DND-41 (cell line): ENCODE results near the gene GBA3.

Source experiments
- ATAC-seq: fragments of 200-7000 bp; cut with Tn5 transposase; 3 replicates; pipeline ENCODE4 v1.9.1; 2021; ENCODE audit warnings: low read depth; ENCODE audit not compliant: insufficient read depth
- DNase-seq: peaks from one replicate; pipeline ENCODE4 v3.0.0-alpha.2; 2020
- H2AFZ ChIP-seq: 2 replicates; pipeline ENCODE4 v1.6.0; 2012; ENCODE audit warnings: low read depth, low read length
- H3K27ac ChIP-seq: 2 replicates; pipeline ENCODE4 v1.5.1; 2012; ENCODE audit warnings: low read length, inconsistent platforms
- H3K27me3 ChIP-seq: fragments of 200-600 bp; sonication (generic); 2 replicates; pipeline ENCODE4 v1.6.0; 2012; ENCODE audit warnings: low read length, mild to moderate bottlenecking, inconsistent platforms; ENCODE audit not compliant: insufficient read depth, poor library complexity
- H3K36me3 ChIP-seq: 2 replicates; pipeline ENCODE4 v1.5.1; 2012; ENCODE audit warnings: low read length, inconsistent platforms; ENCODE audit not compliant: insufficient read depth
- H3K4me1 ChIP-seq: 2 replicates; pipeline ENCODE4 v1.5.1; 2012; ENCODE audit warnings: mild to moderate bottlenecking, low read length; ENCODE audit not compliant: insufficient read depth
- H3K4me2 ChIP-seq: 2 replicates; pipeline ENCODE4 v1.6.0; 2012; ENCODE audit warnings: mild to moderate bottlenecking, moderate library complexity, low read length, inconsistent platforms; ENCODE audit not compliant: insufficient read depth
- H3K4me3 ChIP-seq, 2 experiments: fragments of 200-600 bp in 1 of 2; shearing (Covaris generic) in 1 of 2; 2 replicates each; pipeline ENCODE4 v1.5.1; 2012 to 2016; ENCODE audit warnings: inconsistent platforms in 2 of 2, low read length in 2 of 2, mild to moderate bottlenecking in 2 of 2, low read depth in 1 of 2, moderate library complexity in 1 of 2
- H3K79me2 ChIP-seq: 2 replicates; pipeline ENCODE4 v1.6.0; 2012; ENCODE audit warnings: low read length, inconsistent platforms; ENCODE audit not compliant: insufficient read depth
- H3K9ac ChIP-seq: 2 replicates; pipeline ENCODE4 v1.6.0; 2012; ENCODE audit warnings: low read depth, mild to moderate bottlenecking, inconsistent platforms, low read length, moderate library complexity
- H3K9me3 ChIP-seq: 2 replicates; pipeline ENCODE4 v1.5.1; 2012; ENCODE audit warnings: low read length, moderate library complexity, mild to moderate bottlenecking, inconsistent platforms; ENCODE audit not compliant: insufficient read depth, severe bottlenecking
- H4K20me1 ChIP-seq: 2 replicates; pipeline ENCODE4 v1.6.0; 2012; ENCODE audit warnings: low read length; ENCODE audit not compliant: insufficient read depth
- CTCF ChIP-seq: IDR thresholded peaks from 2 replicates; pipeline ENCODE4 v1.5.1; 2012; ENCODE audit warnings: borderline replicate concordance, low read length, moderate library complexity, mild to moderate bottlenecking; ENCODE audit not compliant: poor library complexity, severe bottlenecking; ENCODE audit errors: extremely low read depth
- EZH2 ChIP-seq: IDR thresholded peaks from 3 replicates; pipeline ENCODE4 v1.6.1; 2012; ENCODE audit warnings: borderline replicate concordance, low read depth, mild to moderate bottlenecking, moderate library complexity, low read length, inconsistent platforms; ENCODE audit not compliant: severe bottlenecking

Gene GBA3

GRCh38 chr4:22672944-22673343 is 19.8 kb upstream of the GBA3 start:
- H3K4me2 ChIP-seq: no peak overlapping the region
- no peaks in the 10 kb centered on the region for H3K4me1 ChIP-seq
- no peaks in the 10 kb centered on the region for H4K20me1 ChIP-seq
- no peaks in the 10 kb centered on the region for H3K36me3 ChIP-seq
- H2AFZ ChIP-seq: no peak overlapping the region
- H3K27ac ChIP-seq: no peak overlapping the region
- ATAC-seq (no peak), DNase-seq (no peak)
- no peak overlapping the region for H3K4me3 ChIP-seq
- no peaks in the 10 kb centered on the region for H3K9me3 ChIP-seq
- no peak for TF ChIP-seq EZH2
- H3K27me3 ChIP-seq: no peaks in the 10 kb centered on the region
- H3K9ac ChIP-seq: no peak overlapping the region
- H3K79me2 ChIP-seq: no peaks in the 10 kb centered on the region

- no peaks in the 10 kb centered on the region for H4K20me1 ChIP-seq
- no peaks in the 10 kb centered on the region for H3K36me3 ChIP-seq
- H3K4me3 ChIP-seq: no peak overlapping the region
- no peaks in the 10 kb centered on the region for H3K27me3 ChIP-seq
- no peaks in the 10 kb centered on the region for H3K9me3 ChIP-seq
- TF ChIP-seq CTCF: no peak
- TF ChIP-seq EZH2: no peak
- no peak overlapping the region for H3K9ac ChIP-seq
- no peaks in the 10 kb centered on the region for H3K79me2 ChIP-seq
- no peak for DNase-seq
- no peak overlapping the region for H3K4me2 ChIP-seq
- H3K4me1 ChIP-seq: no peaks in the 10 kb centered on the region
- ATAC-seq: no peak
- no peak overlapping the region for H2AFZ ChIP-seq
- H3K27ac ChIP-seq: no peak overlapping the region
These were observed 18.0 kb upstream of the GBA3 start for GRCh38 chr4:22674700-22675099.

GRCh38 chr4:22676063-22676462 is 16.7 kb upstream of the GBA3 start:
- H3K27me3 ChIP-seq: no peaks in the 10 kb centered on the region
- no peak for TF ChIP-seq EZH2
- TF ChIP-seq CTCF: no peak
- no peak overlapping the region for H3K4me3 ChIP-seq
- no peak overlapping the region for H3K9ac ChIP-seq
- H3K4me1 ChIP-seq: no peaks in the 10 kb centered on the region
- H3K27ac ChIP-seq: no peak overlapping the region
- no peaks in the 10 kb centered on the region for H3K79me2 ChIP-seq
- H4K20me1 ChIP-seq: no peaks in the 10 kb centered on the region
- ATAC-seq (no peak), DNase-seq (no peak)
- no peaks in the 10 kb centered on the region for H3K36me3 ChIP-seq
- H3K4me2 ChIP-seq: no peak overlapping the region
- H3K9me3 ChIP-seq: no peaks in the 10 kb centered on the region
- no peak overlapping the region for H2AFZ ChIP-seq

- no peak overlapping the region for H3K9ac ChIP-seq
- no peaks in the 10 kb centered on the region for H3K79me2 ChIP-seq
- no peak overlapping the region for H3K27ac ChIP-seq
- no peak overlapping the region for H3K4me2 ChIP-seq
- no peak for TF ChIP-seq EZH2
- TF ChIP-seq CTCF: no peak
- H4K20me1 ChIP-seq: no peaks in the 10 kb centered on the region
- no peaks in the 10 kb centered on the region for H3K36me3 ChIP-seq
- no peaks in the 10 kb centered on the region for H3K27me3 ChIP-seq
- no peak overlapping the region for H2AFZ ChIP-seq
- no peaks in the 10 kb centered on the region for H3K9me3 ChIP-seq
- no peaks in the 10 kb centered on the region for H3K4me1 ChIP-seq
- no peak for ATAC-seq
- DNase-seq: no peak
- H3K4me3 ChIP-seq: no peak overlapping the region
These were observed 15.0 kb upstream of the GBA3 start for GRCh38 chr4:22677780-22678179.
